H1 (cell line): ENCODE results near the gene NBEA. TPM values are rescaled to one million over a fixed set of nuclear protein-coding genes. Genes with fewer than 3 reads are reported as not detected.

Source experiments
- RFX5 ChIP-seq: IDR thresholded peaks from 2 replicates; pipeline ENCODE4 v1.6.1; 2011; ENCODE audit warnings: low read depth, low read length, improper control_type of control experiment, borderline replicate concordance
- SIN3A ChIP-seq, 2 experiments: IDR thresholded peaks in 1 of 2; conservative IDR thresholded peaks in 1 of 2; 2 replicates each; pipeline ENCODE4 v1.6.1; 2011 to 2012; ENCODE audit warnings: low read length in 2 of 2, improper control_type of control experiment in 1 of 2, low read depth in 1 of 2, mild to moderate bottlenecking in 1 of 2
- SIX5 ChIP-seq: IDR thresholded peaks from 2 replicates; pipeline ENCODE4 v1.6.1; 2011; ENCODE audit warnings: mild to moderate bottlenecking, low read depth, low read length
- USF2 ChIP-seq: IDR thresholded peaks from 2 replicates; pipeline ENCODE4 v1.6.1; 2011; ENCODE audit warnings: low read length, improper control_type of control experiment
- polyA plus RNA-seq, 7 experiments: library from polyadenylated mRNA; depleted of rRNA in 3 of 7; stranded (reverse) in 5 of 7; unstranded in 2 of 7; fragments of >200 nt in 5 of 7; fragments of 200-250 nt in 2 of 7; gene quantifications; 1 replicate in 5 of 7; 2 replicates in 1 of 7; 4 replicates in 1 of 7; pipeline versions ENCODE4 v1.2.1 to v1.2.3, GENCODE V29; 2011 to 2013; ENCODE audit warnings: missing spikeins in 2 of 7, mixed read lengths in 2 of 7
- total RNA-seq: library from RNA; stranded (reverse); fragmentation: NEBNext Ultra II Directional; extraction: Animal tissue kit (Norgen Biotek cat#: 25700); gene quantifications from 2 replicates; pipeline ENCODE4 v1.2.1, GENCODE V29; 2021

NBEA gene
- total and polyA plus RNA-seq, 2 of the 8 experiments (the other 6 are each of a cell fraction or from before 2014, with no cell fraction given) = 14.2 to 21.5 TPM

GRCh38 chr13:35379663-35380062 lies 437.6 kb downstream of the NBEA start (continued):
- no peak for TF ChIP-seq RFX5
- no peak for TF ChIP-seq SIX5
- no peak for TF ChIP-seq USF2
- no peak for TF ChIP-seq SIN3A (conservative IDR thresholded peaks at IDR 0.05 in 1 of 2, IDR thresholded peaks at IDR 0.05 in 1 of 2; ENCODE audit: low read depth in 1 of 2, low read length in 2 of 2)
- TF ChIP-seq, all 59 proteins: peak for 0
